ENCODE measurements around the gene DZIP1L. TPM values are rescaled to one million over a fixed set of nuclear protein-coding genes. Genes with fewer than 3 reads are reported as not detected.

Gene DZIP1L
- total and polyA plus RNA-seq, 9 donors: 4.9 to 29.0 (median 18.9) TPM

- Histone ChIP-seq H3K4me1 (ENCODE audit: insufficient read depth) (no peaks in the 10 kb centered on the region), H3K4me3 (no peak overlapping the region), H3K9me3 (no peaks in the 10 kb centered on the region), H3K27me3 (no peaks in the 10 kb centered on the region), H3K36me3 (no peaks in the 10 kb centered on the region), H3K27ac (no peak overlapping the region)
- DNase-seq: no peak
- intact Hi-C loops (cut with DNase I): no loop called here
- WGBS, 3 donors: 94 to 98% (median 97%) methylated on average over 4 of the region's 4 CpGs
- TF ChIP-seq EP300 (IDR thresholded peaks at IDR 0.05): no peak
- no peak for TF ChIP-seq POLR2A (IDR thresholded peaks at IDR 0.05)
- no peak for TF ChIP-seq CTCF (IDR thresholded peaks at IDR 0.05)
These were observed 91.7 kb downstream of the DZIP1L start for GRCh38 chr3:138023754-138024153.

DNA sequence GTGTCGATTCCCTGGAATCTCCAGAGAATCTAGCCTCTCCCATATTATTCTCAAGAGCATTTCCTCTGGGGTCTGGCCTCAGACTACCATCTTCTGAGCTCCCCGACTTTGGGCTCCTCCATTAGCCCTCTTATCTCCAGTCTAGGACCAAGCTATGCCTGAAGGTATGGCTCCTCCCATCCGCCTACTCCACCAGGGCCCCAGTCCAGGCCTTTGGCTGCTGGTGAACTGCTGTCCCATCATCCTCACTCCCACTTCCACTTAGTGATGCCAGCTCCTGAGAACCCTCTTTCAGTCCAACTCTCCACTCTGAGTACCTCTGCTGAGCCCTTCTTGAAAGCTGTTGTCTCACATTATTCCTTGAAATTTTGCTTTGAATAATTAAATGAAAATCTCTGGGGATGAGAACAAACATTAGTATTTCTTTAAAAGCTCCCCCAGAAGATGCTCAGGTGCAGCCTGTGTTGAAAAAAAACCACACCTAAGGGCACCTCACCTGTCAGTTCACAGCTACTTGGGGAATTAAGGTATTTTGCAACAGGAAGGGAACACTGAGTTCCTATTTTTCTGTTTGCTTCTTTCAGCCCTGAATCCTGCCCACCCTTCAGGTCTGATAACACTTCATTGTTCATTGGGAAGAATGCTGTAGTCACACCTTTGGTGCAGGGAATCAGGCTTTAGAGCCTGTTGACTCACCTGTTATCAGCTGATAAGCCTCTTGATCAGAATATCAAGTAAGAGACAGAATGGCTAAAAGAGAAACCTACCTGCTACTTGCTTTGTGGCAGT is 95.9 kb downstream of the DZIP1L start:
- WGBS, 3 donors: 93 to 96% (median 94%) methylated on average over 3 of the region's 3 CpGs
- Histone ChIP-seq H3K27ac (no peak overlapping the region), H3K27me3 (no peaks in the 10 kb centered on the region), H3K9me3 (no peaks in the 10 kb centered on the region), H3K4me3 (no peak overlapping the region), H3K4me1 (ENCODE audit: insufficient read depth) (no peaks in the 10 kb centered on the region), H3K36me3 (no peaks in the 10 kb centered on the region)
- no peak for DNase-seq
- intact Hi-C loops (cut with DNase I): no loop called here
- TF ChIP-seq CTCF (IDR thresholded peaks at IDR 0.05): no peak
- no peak for TF ChIP-seq POLR2A (IDR thresholded peaks at IDR 0.05)
- TF ChIP-seq EP300 (IDR thresholded peaks at IDR 0.05): no peak

GRCh38 chr3:138016065-138016464 is 99.3 kb downstream of the DZIP1L start:
- no peak for DNase-seq
- H3K36me3 ChIP-seq: no peaks in the 10 kb centered on the region
- no peaks in the 10 kb centered on the region for H3K4me1 ChIP-seq (ENCODE audit: insufficient read depth)
- H3K9me3 ChIP-seq: no peaks in the 10 kb centered on the region
- intact Hi-C loops (cut with DNase I): no loop called here
- no peak overlapping the region for H3K27ac ChIP-seq
- no peak for TF ChIP-seq EP300 (IDR thresholded peaks at IDR 0.05)
- no peak for TF ChIP-seq POLR2A (IDR thresholded peaks at IDR 0.05)
- no peak for TF ChIP-seq CTCF (IDR thresholded peaks at IDR 0.05)
- 77 to 90% (median 89%) methylated on average over 2 of the region's 2 CpGs for WGBS, 3 donors
- H3K4me3 ChIP-seq: no peak overlapping the region
- H3K27me3 ChIP-seq: no peaks in the 10 kb centered on the region

- intact Hi-C loops (cut with DNase I): no loop called here
- no peaks in the 10 kb centered on the region for H3K9me3 ChIP-seq
- 96 to 97% (median 97%) methylated on average over 4 of the region's 4 CpGs for WGBS, 3 donors
- DNase-seq: no peak
- H3K27me3 ChIP-seq: no peaks in the 10 kb centered on the region
- no peak for TF ChIP-seq CTCF (IDR thresholded peaks at IDR 0.05)
- TF ChIP-seq EP300 (IDR thresholded peaks at IDR 0.05): no peak
- no peak for TF ChIP-seq POLR2A (IDR thresholded peaks at IDR 0.05)
- H3K4me3 ChIP-seq: no peak overlapping the region
- no peaks in the 10 kb centered on the region for H3K36me3 ChIP-seq
- H3K27ac ChIP-seq: no peak overlapping the region
- H3K4me1 ChIP-seq (ENCODE audit: insufficient read depth): no peaks in the 10 kb centered on the region
These were observed 102.9 kb downstream of the DZIP1L start for GRCh38 chr3:138012526-138012925.

Other genes starting within 250 kb of the DZIP1L start
- gene CLDN18, start 105.4 kb downstream of the DZIP1L start, total RNA-seq: under 1 TPM in 2 of 7 donors, not detected in 5; 0.11 to 0.31 TPM
- under 1 TPM in 1 of 2 donors, not detected in 1; 0.08 TPM for gene CLDN18, start 105.4 kb downstream of the DZIP1L start, polyA plus RNA-seq
- gene A4GNT, start 16.8 kb upstream of the DZIP1L start, total RNA-seq: not detected
- not detected for gene A4GNT, start 16.8 kb upstream of the DZIP1L start, polyA plus RNA-seq
- gene DBR1, start 59.3 kb upstream of the DZIP1L start, total RNA-seq: 10 to 100 TPM in 6 of 7 donors, 1 to 10 TPM in 1; 8.5 to 16.0 (median 15.0) TPM
- gene DBR1, start 59.3 kb upstream of the DZIP1L start, polyA plus RNA-seq: 10 to 100 TPM in 1 of 2 donors, 1 to 10 TPM in 1; 8.6 to 14.7 TPM
- gene ARMC8, start 71.7 kb upstream of the DZIP1L start, total RNA-seq: 10 to 100 TPM; 34.3 to 49.2 (median 45.8) TPM
- gene ARMC8, start 71.7 kb upstream of the DZIP1L start, polyA plus RNA-seq: 10 to 100 TPM; 14.3 to 24.4 TPM
- 1 to 10 TPM in 3 of 7 donors, under 1 TPM in 4; 0.43 to 9.8 (median 0.82) TPM for gene NME9, start 214.2 kb upstream of the DZIP1L start, total RNA-seq
- gene NME9, start 214.2 kb upstream of the DZIP1L start, polyA plus RNA-seq: under 1 TPM; 0.23 to 0.54 TPM
- gene MRAS, start 233.0 kb upstream of the DZIP1L start, total RNA-seq: 100 to 1,000 TPM in 2 of 7 donors, 10 to 100 TPM in 5; 35.9 to 148 (median 86.0) TPM
- 10 to 100 TPM; 46.4 to 76.2 TPM for gene MRAS, start 233.0 kb upstream of the DZIP1L start, polyA plus RNA-seq